GM19395 (cell line): ENCODE results near the gene CFL1.
A peak's percentile ranks its signal among the peaks of the same experiment; 100 is the strongest.
"Not testable (repeated sequence)": the region's sequence is repeated elsewhere in the genome, so short reads cannot be mapped to it uniquely, and the experiment has no call there.

ENCODE experiments used
- ATAC-seq: cut with Tn5 transposase; IDR thresholded peaks from one replicate; pipeline ENCODE4 v1.9.1; 2021; ENCODE audit warnings: mild to moderate bottlenecking, moderate library complexity; ENCODE audit not compliant: unreplicated experiment

Gene CFL1

GRCh38 chr11:65857853-65858680 lies at the start of gene CFL1:
CFL1 (minus strand) TSS chr11:65858180; CDS start chr11:65858099, 81 bp downstream.
- peak; percentile 42 for ATAC-seq

- no peak for ATAC-seq
Observed at GRCh38 chr11:65906602-65907001, 48.6 kb upstream of the CFL1 start.

- no peak for ATAC-seq
Observed at GRCh38 chr11:65903715-65904114, 45.7 kb upstream of the CFL1 start.

- ATAC-seq = no peak
Observed at GRCh38 chr11:65903068-65903481, 45.1 kb upstream of the CFL1 start.

- ATAC-seq = no peak
Observed at GRCh38 chr11:65900899-65901180, 42.9 kb upstream of the CFL1 start.

GRCh38 chr11:65900125-65900898 lies 42.3 kb upstream of the CFL1 start, which contains the start of gene FOSL1:
FOSL1 (minus strand) TSS chr11:65900388; CDS start chr11:65900339, 49 bp downstream.
- peak; percentile 77 for ATAC-seq

GRCh38 chr11:65899356-65900124 lies 41.6 kb upstream of the CFL1 start:
- no peak for ATAC-seq

GRCh38 chr11:65898656-65899355 lies 40.8 kb upstream of the CFL1 start:
- ATAC-seq = no peak

- ATAC-seq = no peak
Observed at GRCh38 chr11:65897020-65897471, 39.1 kb upstream of the CFL1 start.

GRCh38 chr11:65896034-65896999 lies 38.3 kb upstream of the CFL1 start:
- ATAC-seq = no peak

GRCh38 chr11:65895482-65895981 lies 37.6 kb upstream of the CFL1 start:
- ATAC-seq = no peak

- no peak for ATAC-seq
Observed at GRCh38 chr11:65894034-65894591, 36.1 kb upstream of the CFL1 start.

GRCh38 chr11:65892661-65893317 lies 34.8 kb upstream of the CFL1 start:
- ATAC-seq = no peak

- ATAC-seq = not testable (repeated sequence)
Observed at GRCh38 chr11:65892137-65892540, 34.2 kb upstream of the CFL1 start.

GRCh38 chr11:65891219-65892136 lies 33.5 kb upstream of the CFL1 start:
- ATAC-seq = no peak

- peak; percentile 48 for ATAC-seq
Observed at GRCh38 chr11:65890324-65891218, 32.6 kb upstream of the CFL1 start, which contains the start of gene CCDC85B. CCDC85B (plus strand) TSS chr11:65890673; CDS start chr11:65890784, 111 bp downstream.
